ENCODE data around the gene SLC25A42.

The SLC25A42 gene

GRCh38 chr19:19054315-19054938, 9.4 kb upstream of the SLC25A42 start:
- no peak for DNase-seq (ENCODE audit: low read depth in 1 of 2, low spot score in 1 of 2)
- TF ChIP-seq SPI1 (IDR thresholded peaks at IDR 0.05; ENCODE audit: borderline replicate concordance, low read depth) = no peak
- TF ChIP-seq GABPA (IDR thresholded peaks at IDR 0.05; ENCODE audit: low read depth) = no peak
- no peak for TF ChIP-seq POLR2AphosphoS5 (IDR thresholded peaks at IDR 0.05; ENCODE audit: low read depth)
- TF ChIP-seq CTCF (IDR thresholded peaks at IDR 0.05; ENCODE audit: insufficient read depth, low read length) = no peak
- no peak for TF ChIP-seq REST (IDR thresholded peaks at IDR 0.05; ENCODE audit: insufficient replicate concordance, low read depth)
- H3K4me3 ChIP-seq (replicated peaks; ENCODE audit: insufficient read depth, low read length) = no peak overlapping the region
- no peaks in the 10 kb centered on the region for H3K27me3 ChIP-seq (ENCODE audit: insufficient read depth, poor library complexity, severe bottlenecking)
- H3K27ac ChIP-seq (replicated peaks) = no peak overlapping the region

- H3K27ac ChIP-seq (replicated peaks) = no peak overlapping the region
- no peak for TF ChIP-seq REST (IDR thresholded peaks at IDR 0.05; ENCODE audit: insufficient replicate concordance, low read depth)
- no peak for TF ChIP-seq CTCF (IDR thresholded peaks at IDR 0.05; ENCODE audit: insufficient read depth, low read length)
- no peak for TF ChIP-seq SPI1 (IDR thresholded peaks at IDR 0.05; ENCODE audit: borderline replicate concordance, low read depth)
- no peak for TF ChIP-seq POLR2AphosphoS5 (IDR thresholded peaks at IDR 0.05; ENCODE audit: low read depth)
- TF ChIP-seq GABPA (IDR thresholded peaks at IDR 0.05; ENCODE audit: low read depth) = no peak
- no peaks in the 10 kb centered on the region for H3K27me3 ChIP-seq (ENCODE audit: insufficient read depth, poor library complexity, severe bottlenecking)
- no peak overlapping the region for H3K4me3 ChIP-seq (replicated peaks; ENCODE audit: insufficient read depth, low read length)
- no peak for DNase-seq (ENCODE audit: low read depth in 1 of 2, low spot score in 1 of 2)
These were observed 8.8 kb upstream of the SLC25A42 start for GRCh38 chr19:19054939-19055440.

GRCh38 chr19:19055701-19056100, 8.1 kb upstream of the SLC25A42 start:
- no peak for TF ChIP-seq CTCF (IDR thresholded peaks at IDR 0.05; ENCODE audit: insufficient read depth, low read length)
- TF ChIP-seq GABPA (IDR thresholded peaks at IDR 0.05; ENCODE audit: low read depth) = no peak
- TF ChIP-seq POLR2AphosphoS5 (IDR thresholded peaks at IDR 0.05; ENCODE audit: low read depth) = no peak
- no peak for TF ChIP-seq SPI1 (IDR thresholded peaks at IDR 0.05; ENCODE audit: borderline replicate concordance, low read depth)
- no peak for TF ChIP-seq REST (IDR thresholded peaks at IDR 0.05; ENCODE audit: insufficient replicate concordance, low read depth)
- no peak overlapping the region for H3K4me3 ChIP-seq (replicated peaks; ENCODE audit: insufficient read depth, low read length)
- DNase-seq (ENCODE audit: low read depth in 1 of 2, low spot score in 1 of 2) = no peak
- H3K27me3 ChIP-seq (ENCODE audit: insufficient read depth, poor library complexity, severe bottlenecking) = no peaks in the 10 kb centered on the region
- no peak overlapping the region for H3K27ac ChIP-seq (replicated peaks)

Measured in HL-60 (cell line).